HepG2 (cell line): ENCODE results near the gene PSENEN. TPM values are rescaled to one million over a fixed set of nuclear protein-coding genes. Genes with fewer than 3 reads are reported as not detected.

Experiments used
- BRD4 ChIP-seq: sonication (generic); formaldehyde crosslinking; IDR thresholded peaks from 2 replicates; pipeline ENCODE4 v1.4.0; 2020; ENCODE audit warnings: missing genetic modification reagents
- CREB1 ChIP-seq, 2 experiments: fragments of 450-650 bp in 1 of 2; IDR thresholded peaks; 2 replicates each; pipeline ENCODE4 v1.6.1; 2016 to 2017; ENCODE audit warnings: control low read depth in 1 of 2, mild to moderate bottlenecking in 1 of 2, missing compliant biosample characterization in 1 of 2, missing genetic modification characterization in 1 of 2
- DNMT1 ChIP-seq: sonication (generic); formaldehyde crosslinking; IDR thresholded peaks from 2 replicates; pipeline ENCODE4 v1.5.1; 2020; ENCODE audit warnings: mild to moderate bottlenecking, missing genetic modification reagents
- DR1 ChIP-seq: sonication (generic); formaldehyde crosslinking; IDR thresholded peaks from 2 replicates; pipeline ENCODE4 v1.8.0; 2021; ENCODE audit warnings: mild to moderate bottlenecking, missing genetic modification reagents, inconsistent platforms
- HDAC1 ChIP-seq: sonication (generic); formaldehyde crosslinking; IDR thresholded peaks from 2 replicates; pipeline ENCODE4 v1.5.1; 2020; ENCODE audit warnings: mild to moderate bottlenecking, missing genetic modification reagents
- HDAC2 ChIP-seq: sonication (generic); formaldehyde crosslinking; IDR thresholded peaks from 2 replicates; pipeline ENCODE4 v1.4.0; 2020; ENCODE audit warnings: missing genetic modification reagents
- HOXA5 ChIP-seq: sonication (generic); formaldehyde crosslinking; IDR thresholded peaks from 2 replicates; pipeline ENCODE4 v1.4.0; 2020; ENCODE audit warnings: missing genetic modification reagents
- KAT2B ChIP-seq: fragments of 150-350 bp; IDR thresholded peaks from 2 replicates; pipeline ENCODE4 v1.6.1; 2014; ENCODE audit warnings: low read depth, low read length, borderline replicate concordance
- LCORL ChIP-seq, 2 experiments: fragments of 450-650 bp in 1 of 2; sonication (generic) in 1 of 2; formaldehyde crosslinking in 1 of 2; IDR thresholded peaks; 2 replicates each; pipeline versions ENCODE4 v1.5.0 to v1.6.1; 2017 to 2020; ENCODE audit warnings: antibody characterized with exemption in 1 of 2, missing genetic modification reagents in 1 of 2
- NFYB ChIP-seq: sonication (generic); formaldehyde crosslinking; IDR thresholded peaks from 2 replicates; pipeline ENCODE4 v1.4.0; 2020; ENCODE audit warnings: missing genetic modification reagents
- PHF5A ChIP-seq: IDR thresholded peaks from one replicate; pipeline ENCODE4 v1.6.1; 2018; ENCODE audit warnings: low read depth, missing genetic modification reagents; ENCODE audit not compliant: unreplicated experiment
- SNRNP70 ChIP-seq: fragments of 200-400 bp; formaldehyde crosslinking; IDR thresholded peaks from 2 replicates; pipeline ENCODE4 v1.6.1; 2017; ENCODE audit warnings: mild to moderate bottlenecking, low read depth, low read length, moderate library complexity
- TAF15 ChIP-seq: fragments of 200-400 bp; formaldehyde crosslinking; IDR thresholded peaks from one replicate; pipeline ENCODE4 v1.6.1; 2018; ENCODE audit warnings: mild to moderate bottlenecking, low read depth, low read length; ENCODE audit not compliant: poor library complexity, severe bottlenecking
- TOE1 ChIP-seq: sonication (generic); formaldehyde crosslinking; IDR thresholded peaks from 2 replicates; pipeline ENCODE4 v1.4.0; 2020; ENCODE audit warnings: mild to moderate bottlenecking, missing genetic modification reagents
- YY1 ChIP-seq: IDR thresholded peaks from 2 replicates; pipeline ENCODE4 v1.6.1; 2011; ENCODE audit warnings: low read length, low read depth, moderate library complexity, mild to moderate bottlenecking; ENCODE audit not compliant: insufficient read depth, insufficient replicate concordance
- ZBTB21 ChIP-seq: sonication (generic); formaldehyde crosslinking; IDR thresholded peaks from 2 replicates; pipeline ENCODE4 v1.4.0; 2020; ENCODE audit warnings: missing genetic modification reagents
- ZFYVE20 ChIP-seq: sonication (generic); formaldehyde crosslinking; IDR thresholded peaks from 2 replicates; pipeline ENCODE4 v1.8.0; 2023; ENCODE audit warnings: low read depth, mild to moderate bottlenecking, moderate library complexity, missing genetic modification reagents, borderline replicate concordance
- ZNF292 ChIP-seq: sonication (generic); formaldehyde crosslinking; IDR thresholded peaks from 2 replicates; pipeline ENCODE4 v1.8.1; 2022; ENCODE audit warnings: mild to moderate bottlenecking, low read depth, missing genetic modification reagents, borderline replicate concordance
- ZNF451 ChIP-seq: sonication (generic); formaldehyde crosslinking; IDR thresholded peaks from 2 replicates; pipeline ENCODE4 v1.5.0; 2020; ENCODE audit warnings: mild to moderate bottlenecking, missing genetic modification reagents
- ZNF792 ChIP-seq: IDR thresholded peaks from 2 replicates; pipeline ENCODE4 v1.6.1; 2016
- polyA plus RNA-seq, 8 experiments: library from polyadenylated mRNA; depleted of rRNA in 3 of 8; stranded (reverse) in 7 of 8; unstranded in 1 of 8; fragments of >200 nt; fragmentation: Illumina TruSeq in 4 of 8; extraction: Trizol in 4 of 8; gene quantifications; 2 replicates each; pipeline versions ENCODE4 v1.2.1 to v1.2.3, GENCODE V29; 2011 to 2016; ENCODE audit warnings: low read depth in 4 of 8, missing spikeins in 1 of 8, mixed read lengths in 1 of 8; ENCODE audit not compliant: insufficient read depth in 1 of 8
- total RNA-seq, 5 experiments: library from RNA; depleted of rRNA; stranded (reverse); fragments of >200 nt; fragmentation: Illumina TruSeq; extraction: Trizol; gene quantifications; 2 replicates each; pipeline ENCODE4 v1.2.3, GENCODE V29; 2016; ENCODE audit warnings: low read depth in 1 of 5
- TF ChIP-seq, protein P1 (sequence below): sonication (generic); formaldehyde crosslinking; conservative IDR thresholded peaks from 2 replicates; pipeline ENCODE4 v1.4.0; 2020; ENCODE audit warnings: missing genetic modification reagents
- TF ChIP-seq, protein P2 (sequence below): fragments of 450-650 bp; IDR thresholded peaks from 2 replicates; pipeline ENCODE4 v1.6.1; 2017
- TF ChIP-seq, protein P3 (sequence below): IDR thresholded peaks from 2 replicates; pipeline ENCODE4 v1.6.1; 2018; ENCODE audit warnings: missing genetic modification reagents, mild to moderate bottlenecking, missing compliant biosample characterization
- TF ChIP-seq, protein P4 (sequence below): IDR thresholded peaks from 2 replicates; pipeline ENCODE4 v1.6.1; 2016; ENCODE audit warnings: missing compliant biosample characterization, missing genetic modification reagents, borderline replicate concordance

PSENEN gene
- total and polyA plus RNA-seq, 2 of the 13 experiments (the other 11 are each of a cell fraction or from before 2014, with no cell fraction given) = 16.9 to 34.2 TPM

DNA sequence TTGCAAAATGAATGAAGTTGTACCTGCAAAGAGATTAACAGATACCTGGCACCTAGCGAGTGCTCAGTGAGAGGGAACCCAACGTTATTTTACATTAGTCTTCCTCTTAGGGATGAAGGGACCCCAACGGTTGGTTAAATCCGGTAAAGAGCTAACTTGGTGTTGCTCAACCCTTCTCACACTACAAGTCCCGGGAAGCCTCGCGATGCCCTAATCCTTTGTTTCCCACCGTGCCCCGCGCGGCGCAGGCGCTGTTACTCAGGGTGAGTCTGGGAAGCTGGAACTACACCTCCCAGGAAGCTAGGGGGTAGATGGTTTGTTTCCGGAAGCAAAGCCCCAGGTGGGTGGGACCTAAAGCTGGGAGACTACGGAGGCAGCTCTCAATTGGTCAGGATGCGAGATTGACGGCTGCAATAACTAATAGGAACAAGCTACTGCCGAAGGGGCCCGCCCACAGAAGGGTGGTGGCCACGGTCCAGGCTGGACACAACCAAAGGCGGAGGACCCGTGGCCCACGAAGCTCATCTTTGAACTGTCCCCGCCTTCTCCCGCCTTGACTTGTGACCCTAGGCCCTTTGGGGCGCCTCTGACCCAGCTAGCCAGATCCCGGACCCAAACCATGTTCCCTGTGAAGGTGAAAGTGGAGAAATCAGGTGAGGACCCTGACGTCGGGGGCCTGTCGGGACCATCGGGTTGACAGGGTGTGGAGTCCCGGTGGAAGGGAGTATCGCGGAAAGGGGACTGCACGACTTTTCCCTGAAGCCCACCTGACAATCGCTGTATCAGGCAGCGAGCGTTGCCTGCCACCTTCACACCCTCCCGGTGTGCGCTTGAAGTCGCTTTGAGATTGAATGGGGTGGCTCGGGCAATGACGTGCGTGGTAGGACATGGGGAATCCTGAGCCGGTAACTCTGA lies 2.9 kb downstream of the PSENEN start, which contains the start of gene LIN37 (continued):
- TF ChIP-seq, protein P1, sequence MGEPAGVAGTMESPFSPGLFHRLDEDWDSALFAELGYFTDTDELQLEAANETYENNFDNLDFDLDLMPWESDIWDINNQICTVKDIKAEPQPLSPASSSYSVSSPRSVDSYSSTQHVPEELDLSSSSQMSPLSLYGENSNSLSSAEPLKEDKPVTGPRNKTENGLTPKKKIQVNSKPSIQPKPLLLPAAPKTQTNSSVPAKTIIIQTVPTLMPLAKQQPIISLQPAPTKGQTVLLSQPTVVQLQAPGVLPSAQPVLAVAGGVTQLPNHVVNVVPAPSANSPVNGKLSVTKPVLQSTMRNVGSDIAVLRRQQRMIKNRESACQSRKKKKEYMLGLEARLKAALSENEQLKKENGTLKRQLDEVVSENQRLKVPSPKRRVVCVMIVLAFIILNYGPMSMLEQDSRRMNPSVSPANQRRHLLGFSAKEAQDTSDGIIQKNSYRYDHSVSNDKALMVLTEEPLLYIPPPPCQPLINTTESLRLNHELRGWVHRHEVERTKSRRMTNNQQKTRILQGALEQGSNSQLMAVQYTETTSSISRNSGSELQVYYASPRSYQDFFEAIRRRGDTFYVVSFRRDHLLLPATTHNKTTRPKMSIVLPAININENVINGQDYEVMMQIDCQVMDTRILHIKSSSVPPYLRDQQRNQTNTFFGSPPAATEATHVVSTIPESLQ (CRISPR knock-in tag) = no peak
- TF ChIP-seq ZFYVE20 (CRISPR knock-in tag) = no peak
- no peak for TF ChIP-seq ZNF792 (CRISPR knock-in tag)
- TF ChIP-seq, protein P2, sequence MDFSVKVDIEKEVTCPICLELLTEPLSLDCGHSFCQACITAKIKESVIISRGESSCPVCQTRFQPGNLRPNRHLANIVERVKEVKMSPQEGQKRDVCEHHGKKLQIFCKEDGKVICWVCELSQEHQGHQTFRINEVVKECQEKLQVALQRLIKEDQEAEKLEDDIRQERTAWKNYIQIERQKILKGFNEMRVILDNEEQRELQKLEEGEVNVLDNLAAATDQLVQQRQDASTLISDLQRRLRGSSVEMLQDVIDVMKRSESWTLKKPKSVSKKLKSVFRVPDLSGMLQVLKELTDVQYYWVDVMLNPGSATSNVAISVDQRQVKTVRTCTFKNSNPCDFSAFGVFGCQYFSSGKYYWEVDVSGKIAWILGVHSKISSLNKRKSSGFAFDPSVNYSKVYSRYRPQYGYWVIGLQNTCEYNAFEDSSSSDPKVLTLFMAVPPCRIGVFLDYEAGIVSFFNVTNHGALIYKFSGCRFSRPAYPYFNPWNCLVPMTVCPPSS = no peak
- TF ChIP-seq TOE1 (CRISPR knock-in tag) = no peak
- TF ChIP-seq, protein P3, sequence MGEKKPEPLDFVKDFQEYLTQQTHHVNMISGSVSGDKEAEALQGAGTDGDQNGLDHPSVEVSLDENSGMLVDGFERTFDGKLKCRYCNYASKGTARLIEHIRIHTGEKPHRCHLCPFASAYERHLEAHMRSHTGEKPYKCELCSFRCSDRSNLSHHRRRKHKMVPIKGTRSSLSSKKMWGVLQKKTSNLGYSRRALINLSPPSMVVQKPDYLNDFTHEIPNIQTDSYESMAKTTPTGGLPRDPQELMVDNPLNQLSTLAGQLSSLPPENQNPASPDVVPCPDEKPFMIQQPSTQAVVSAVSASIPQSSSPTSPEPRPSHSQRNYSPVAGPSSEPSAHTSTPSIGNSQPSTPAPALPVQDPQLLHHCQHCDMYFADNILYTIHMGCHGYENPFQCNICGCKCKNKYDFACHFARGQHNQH (CRISPR knock-in tag) = no peak
- peak; percentile 52 for TF ChIP-seq YY1
- no peak for TF ChIP-seq DNMT1 (CRISPR knock-in tag)
- no peak for TF ChIP-seq ZNF292 (CRISPR knock-in tag)
- peak; percentile 97 for TF ChIP-seq NFYB (CRISPR knock-in tag)
- peak; percentile 56; the same call in 1 of the 2 replicates for TF ChIP-seq HOXA5 (CRISPR knock-in tag)
- TF ChIP-seq BRD4 (CRISPR knock-in tag) = no peak
- TF ChIP-seq ZBTB21 (CRISPR knock-in tag) = no peak
- no peak for TF ChIP-seq LCORL (IDR thresholded peaks at IDR 0.05)
- no peak; the same call in 1 of the 2 replicates for TF ChIP-seq LCORL (CRISPR knock-in tag; IDR thresholded peaks at IDR 0.05)
- TF ChIP-seq, protein P4, sequence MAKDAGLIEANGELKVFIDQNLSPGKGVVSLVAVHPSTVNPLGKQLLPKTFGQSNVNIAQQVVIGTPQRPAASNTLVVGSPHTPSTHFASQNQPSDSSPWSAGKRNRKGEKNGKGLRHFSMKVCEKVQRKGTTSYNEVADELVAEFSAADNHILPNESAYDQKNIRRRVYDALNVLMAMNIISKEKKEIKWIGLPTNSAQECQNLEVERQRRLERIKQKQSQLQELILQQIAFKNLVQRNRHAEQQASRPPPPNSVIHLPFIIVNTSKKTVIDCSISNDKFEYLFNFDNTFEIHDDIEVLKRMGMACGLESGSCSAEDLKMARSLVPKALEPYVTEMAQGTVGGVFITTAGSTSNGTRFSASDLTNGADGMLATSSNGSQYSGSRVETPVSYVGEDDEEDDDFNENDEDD (CRISPR knock-in tag) = peak; percentile 31; the same call in 1 of the 2 replicates
- 0 out of 2 replicates have a peak, but pooled peaks have one; percentile 52 for TF ChIP-seq DR1 (CRISPR knock-in tag)
- TF ChIP-seq KAT2B = no peak
- peak; percentile 84 for TF ChIP-seq CREB1 (IDR thresholded peaks at IDR 0.05)
- peak; percentile 96 for TF ChIP-seq CREB1 (CRISPR knock-in tag; IDR thresholded peaks at IDR 0.05)
- peak; percentile 78; the same call in 1 of the 2 replicates for TF ChIP-seq HDAC1 (CRISPR knock-in tag)
- 0 out of 2 replicates have a peak, but pooled peaks have one; percentile 49 for TF ChIP-seq ZNF451 (CRISPR knock-in tag)
- no peak for TF ChIP-seq SNRNP70
- peak; percentile 45; the same call in 1 of the 2 replicates for TF ChIP-seq HDAC2 (CRISPR knock-in tag)
- no peak for TF ChIP-seq PHF5A (CRISPR knock-in tag)
- TF ChIP-seq TAF15 = no peak
